OCI-LY7 (cell line): ENCODE data around the gene RPP30. TPM values are rescaled to one million over a fixed set of nuclear protein-coding genes. Genes with fewer than 3 reads are reported as not detected.

Source experiments
- BruUV-seq: library from RNA; stranded (reverse); fragments of 400-500 nt; replicated peaks from 2 replicates; lab custom pipeline; 2021; lab: Mats Ljungman, UMichigan
- CTCF ChIA-PET: fragments of 300-600 bp; sonication (Branson Sonifier 250); formaldehyde crosslinking; loops from one replicate; lab custom pipeline; 2022; ENCODE audit warnings: antibody characterized with exemption; ENCODE audit not compliant: unreplicated experiment; lab: Charles Lee
- POLR2A ChIA-PET: fragments of 300-600 bp; sonication (Branson Sonifier 250); formaldehyde crosslinking; loops from one replicate; lab custom pipeline; 2022; ENCODE audit warnings: antibody characterized with exemption; lab: Charles Lee
- DNase-seq: peaks from one replicate; pipeline ENCODE4 v3.0.0-alpha.2; 2015; ENCODE audit warnings: low spot score
- H2AFZ ChIP-seq: fragments of 200-600 bp; sonication (generic), shearing (Covaris generic); 2 replicates; pipeline ENCODE4 v1.6.1; 2014; ENCODE audit warnings: mild to moderate bottlenecking, antibody characterized with exemption, low read length, moderate library complexity
- H3K27ac ChIP-seq: fragments of 200-600 bp; sonication (generic); 2 replicates; pipeline ENCODE4 v1.5.1; 2014; ENCODE audit warnings: mixed run types, low read depth, mild to moderate bottlenecking, moderate library complexity, low read length, inconsistent platforms; ENCODE audit not compliant: poor library complexity, severe bottlenecking
- H3K36me3 ChIP-seq: fragments of 200-600 bp; sonication (generic); 2 replicates; pipeline ENCODE4 v1.6.1; 2014; ENCODE audit warnings: mild to moderate bottlenecking, antibody characterized with exemption, low read length, moderate library complexity, mixed read lengths; ENCODE audit not compliant: insufficient read depth
- H3K4me1 ChIP-seq: fragments of 200-600 bp; sonication (generic); 2 replicates; pipeline ENCODE4 v1.5.1; 2014; ENCODE audit warnings: mild to moderate bottlenecking, low read length; ENCODE audit not compliant: insufficient read depth, poor library complexity, severe bottlenecking
- H3K4me2 ChIP-seq: fragments of 200-600 bp; sonication (generic); 2 replicates; pipeline ENCODE4 v1.6.1; 2014; ENCODE audit warnings: mild to moderate bottlenecking, low read length
- H3K4me3 ChIP-seq: fragments of 200-600 bp; sonication (generic); 2 replicates; pipeline ENCODE4 v1.5.1; 2014; ENCODE audit warnings: mild to moderate bottlenecking, low read depth, low read length; ENCODE audit not compliant: poor library complexity, severe bottlenecking
- H3K79me2 ChIP-seq: fragments of 200-600 bp; sonication (generic); 2 replicates; pipeline ENCODE4 v1.6.1; 2016; ENCODE audit warnings: low read depth, mild to moderate bottlenecking, low read length, moderate library complexity, mixed read lengths; ENCODE audit not compliant: insufficient read depth
- H3K9me2 ChIP-seq: fragments of 200-600 bp; sonication (generic); 2 replicates; pipeline ENCODE4 v1.6.1; 2016; ENCODE audit warnings: mild to moderate bottlenecking, low read length, mixed read lengths; ENCODE audit not compliant: insufficient read depth
- H3K9me3 ChIP-seq: fragments of 200-600 bp; sonication (generic); 2 replicates; pipeline ENCODE4 v1.6.1; 2014; ENCODE audit warnings: mild to moderate bottlenecking, mixed run types, low read length, mixed read lengths
- H4K20me1 ChIP-seq: fragments of 200-600 bp; sonication (generic); 2 replicates; pipeline ENCODE4 v1.6.1; 2014; ENCODE audit warnings: mild to moderate bottlenecking, antibody characterized with exemption, low read length, moderate library complexity, mixed read lengths; ENCODE audit not compliant: insufficient read depth
- EZH2phosphoT487 ChIP-seq: fragments of 200-600 bp; sonication (generic); IDR thresholded peaks from 2 replicates; pipeline ENCODE4 v1.6.1; 2018; ENCODE audit warnings: low read depth, borderline replicate concordance, mild to moderate bottlenecking, mixed run types, antibody characterized with exemption, low read length, moderate library complexity, mixed read lengths
- intact Hi-C: fragments of 100-400 bp; cut with micrococcal nuclease; formaldehyde crosslinking; loops from one replicate; pipeline ENCODE4 v1.10.0; 2022; ENCODE audit not compliant: unreplicated experiment
- total RNA-seq, 2 experiments: library from RNA; depleted of rRNA in 1 of 2; stranded (reverse); fragments of >200 nt in 1 of 2; shearing (Covaris generic) in 1 of 2; gene quantifications; 2 replicates each; pipeline ENCODE4 v1.2.3, GENCODE V29; 2014 to 2022
- TF ChIP-seq, protein P1 (sequence below): fragments of 200-600 bp; sonication (generic); conservative IDR thresholded peaks from 2 replicates; pipeline ENCODE4 v1.5.1; 2014; ENCODE audit warnings: mild to moderate bottlenecking, antibody characterized with exemption, low read length, moderate library complexity, mixed read lengths

The RPP30 gene
- total RNA-seq, 2 experiments from 2014 or later: 34.3 to 50.4 TPM

DNA sequence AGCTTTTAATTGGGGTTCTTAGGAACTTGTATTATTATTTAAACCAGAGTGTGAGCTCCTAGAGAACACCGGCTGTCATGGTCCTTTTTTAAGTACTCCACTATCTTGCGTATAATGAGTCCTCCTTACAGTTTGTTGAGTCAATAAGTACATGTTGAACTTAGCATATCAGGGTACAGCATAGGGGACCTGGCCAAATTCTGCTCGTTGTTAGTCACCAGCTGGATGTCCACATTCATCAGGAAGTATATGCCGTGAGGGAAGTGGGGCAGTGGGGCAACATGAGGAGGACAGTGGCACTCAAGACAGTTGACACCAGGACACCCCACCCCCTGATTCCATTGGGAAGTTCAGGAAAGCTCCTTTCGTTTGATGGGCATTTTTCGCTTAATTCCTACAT is 16.6 kb downstream of the RPP30 start:
- Histone ChIP-seq H3K9me3 (no peaks in the 10 kb centered on the region), H3K4me1 (no peaks in the 10 kb centered on the region), H3K4me2 (no peak overlapping the region), H3K4me3 (no peak overlapping the region), H3K79me2 (no peaks in the 10 kb centered on the region), H2AFZ (no peak overlapping the region), H3K27ac (no peak overlapping the region), H3K36me3 (peaks cover 97% of the 10 kb centered on the region), H3K9me2 (no peaks in the 10 kb centered on the region), H4K20me1 (no peaks in the 10 kb centered on the region)
- no peak for DNase-seq
- POLR2A ChIA-PET: interaction anchor here (0.5 to 1.5 kb wide), 3 partner anchors 9 to 26 kb away, joined by 3 to 5 read pairs (median 4); no protein-coding TSS in a partner anchor
- TF ChIP-seq, protein P1, sequence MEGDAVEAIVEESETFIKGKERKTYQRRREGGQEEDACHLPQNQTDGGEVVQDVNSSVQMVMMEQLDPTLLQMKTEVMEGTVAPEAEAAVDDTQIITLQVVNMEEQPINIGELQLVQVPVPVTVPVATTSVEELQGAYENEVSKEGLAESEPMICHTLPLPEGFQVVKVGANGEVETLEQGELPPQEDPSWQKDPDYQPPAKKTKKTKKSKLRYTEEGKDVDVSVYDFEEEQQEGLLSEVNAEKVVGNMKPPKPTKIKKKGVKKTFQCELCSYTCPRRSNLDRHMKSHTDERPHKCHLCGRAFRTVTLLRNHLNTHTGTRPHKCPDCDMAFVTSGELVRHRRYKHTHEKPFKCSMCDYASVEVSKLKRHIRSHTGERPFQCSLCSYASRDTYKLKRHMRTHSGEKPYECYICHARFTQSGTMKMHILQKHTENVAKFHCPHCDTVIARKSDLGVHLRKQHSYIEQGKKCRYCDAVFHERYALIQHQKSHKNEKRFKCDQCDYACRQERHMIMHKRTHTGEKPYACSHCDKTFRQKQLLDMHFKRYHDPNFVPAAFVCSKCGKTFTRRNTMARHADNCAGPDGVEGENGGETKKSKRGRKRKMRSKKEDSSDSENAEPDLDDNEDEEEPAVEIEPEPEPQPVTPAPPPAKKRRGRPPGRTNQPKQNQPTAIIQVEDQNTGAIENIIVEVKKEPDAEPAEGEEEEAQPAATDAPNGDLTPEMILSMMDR: no peak
- no peak for TF ChIP-seq EZH2phosphoT487
- no TSS peak for BruUV-seq
- intact Hi-C loops: no loop called here
- CTCF ChIA-PET: no interaction called here

DNA sequence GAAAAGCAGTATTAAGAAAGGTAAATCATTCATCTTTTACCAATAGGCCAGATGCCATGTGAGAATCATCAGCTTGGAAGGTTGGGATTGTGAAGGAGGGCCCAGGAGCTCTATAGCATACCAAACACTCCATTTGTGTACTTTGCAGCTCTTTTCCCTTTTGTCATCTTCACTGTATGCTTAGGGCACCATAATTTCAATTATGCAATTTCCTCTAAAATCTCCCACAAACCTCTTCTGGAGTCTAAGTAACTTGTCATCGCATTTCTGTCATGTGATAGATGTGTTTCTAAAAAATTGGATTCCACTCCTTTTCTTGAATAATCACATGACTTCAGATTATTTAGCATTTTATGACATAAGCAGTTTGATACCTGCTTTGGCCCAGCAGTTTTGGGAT is 17.9 kb downstream of the RPP30 start:
- POLR2A ChIA-PET: interaction anchor here (0.9 to 1.5 kb wide), 2 partner anchors 10 to 26 kb away, joined by 3 to 4 read pairs; no protein-coding TSS in a partner anchor

DNA sequence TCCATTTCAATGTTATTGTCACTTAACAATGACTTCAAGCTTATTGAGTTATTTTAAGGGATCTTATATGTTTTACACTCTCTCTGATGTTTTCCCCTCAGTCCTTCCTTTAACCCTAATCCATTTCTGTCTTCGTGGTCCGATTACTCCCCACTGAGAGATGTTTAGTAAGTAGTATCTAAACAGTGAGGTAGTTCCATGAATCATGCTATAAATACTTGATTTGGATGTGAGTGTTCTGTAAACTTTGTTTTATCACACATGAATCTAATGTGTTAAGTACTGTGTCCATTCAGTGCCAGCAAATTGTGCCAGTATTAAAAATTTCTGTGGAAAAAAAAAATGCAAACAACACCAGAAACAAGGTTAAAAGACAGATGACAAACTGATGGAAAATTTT is 18.6 kb downstream of the RPP30 start:
- intact Hi-C loops: no loop called here
- POLR2A ChIA-PET: interaction anchor here (0.9 kb wide), 1 partner anchor 27 kb away, joined by 3 read pairs; no protein-coding TSS in a partner anchor

More for the DNA sequence above, 17.9 kb downstream of the RPP30 start:
- no peaks in the 10 kb centered on the region for H4K20me1 ChIP-seq
- no peaks in the 10 kb centered on the region for H3K9me3 ChIP-seq
- no peak overlapping the region for H2AFZ ChIP-seq
- H3K9me2 ChIP-seq: no peaks in the 10 kb centered on the region
- no peak overlapping the region for H3K27ac ChIP-seq
- H3K4me3 ChIP-seq: no peak overlapping the region
- intact Hi-C loops: no loop called here
- H3K79me2 ChIP-seq: no peaks in the 10 kb centered on the region
- no TSS peak for BruUV-seq
- CTCF ChIA-PET: interaction anchor here (0.5 kb wide), 1 partner anchor 87 kb away, joined by 3 read pairs; no protein-coding TSS in a partner anchor
- H3K36me3 ChIP-seq: peaks cover 96% of the 10 kb centered on the region
- no peak for DNase-seq
- TF ChIP-seq, protein P1: no peak
- H3K4me2 ChIP-seq: no peak overlapping the region
- no peaks in the 10 kb centered on the region for H3K4me1 ChIP-seq

More for the DNA sequence above, 18.6 kb downstream of the RPP30 start:
- Histone ChIP-seq H3K9me3 (no peaks in the 10 kb centered on the region), H3K4me1 (no peaks in the 10 kb centered on the region), H3K79me2 (no peaks in the 10 kb centered on the region), H3K4me3 (no peak overlapping the region), H3K36me3 (peaks cover 96% of the 10 kb centered on the region), H4K20me1 (no peaks in the 10 kb centered on the region), H2AFZ (no peak overlapping the region), H3K27ac (no peak overlapping the region), H3K4me2 (no peak overlapping the region), H3K9me2 (no peaks in the 10 kb centered on the region)
- BruUV-seq: no TSS peak
- CTCF ChIA-PET: no interaction called here
- TF ChIP-seq EZH2phosphoT487: no peak
- TF ChIP-seq, protein P1: no peak
- DNase-seq: no peak
